ENCODE data around the gene GAS2L2. TPM values are rescaled to one million over a fixed set of nuclear protein-coding genes. Genes with fewer than 3 reads are reported as not detected.

The GAS2L2 gene
- total RNA-seq, 1 experiment from 2014 or later = 0.23 TPM

GRCh38 chr17:35729405-35729833 is 23.6 kb downstream of the GAS2L2 start:
- ChIA-PET POLR2A (interaction anchor here (0.6 to 1.7 kb wide), 2 partner anchors 17 to 815 kb away, joined by 3 to 4 read pairs; no protein-coding TSS in a partner anchor), CTCF (interaction anchor here (0.6 to 11.3 kb wide), 3 partner anchors 12 to 34 kb away, joined by 3 to 81 read pairs (median 6); no protein-coding TSS in a partner anchor)
- Mint-ChIP-seq H3K27me3 (ENCODE audit: insufficient read depth, unreplicated experiment) (no peaks in the 10 kb centered on the region), H3K4me3 (ENCODE audit: unreplicated experiment) (no peak overlapping the region), H3K4me1 (ENCODE audit: insufficient read depth, unreplicated experiment) (peaks cover 25% of the 10 kb centered on the region), H3K36me3 (ENCODE audit: insufficient read depth, unreplicated experiment) (peaks cover 28% of the 10 kb centered on the region), H3K27ac (ENCODE audit: low read depth, unreplicated experiment) (no peak overlapping the region), H3K9me3 (ENCODE audit: unreplicated experiment) (no peaks in the 10 kb centered on the region)
- intact Hi-C loops (cut with micrococcal nuclease) = no loop called here
- no peak for TF ChIP-seq CTCF (IDR thresholded peaks at IDR 0.05; ENCODE audit: unreplicated experiment)
- no TSS peak for BruUV-seq (replicated peaks)
- DNase-seq (ENCODE audit: unreplicated experiment) = no peak

GRCh38 chr17:35728551-35728950 is 24.5 kb downstream of the GAS2L2 start:
- no TSS peak for BruUV-seq (replicated peaks)
- H3K4me3 Mint-ChIP-seq (ENCODE audit: unreplicated experiment) = no peak overlapping the region
- peaks cover 36% of the 10 kb centered on the region for H3K36me3 Mint-ChIP-seq (ENCODE audit: insufficient read depth, unreplicated experiment)
- DNase-seq (ENCODE audit: unreplicated experiment) = no peak
- intact Hi-C loops (cut with micrococcal nuclease) = no loop called here
- no peak overlapping the region for H3K27ac Mint-ChIP-seq (ENCODE audit: low read depth, unreplicated experiment)
- ChIA-PET CTCF (interaction anchor here (2.2 to 11.3 kb wide), 3 partner anchors 19 to 115 kb away, joined by 6 to 81 read pairs (median 17); no protein-coding TSS in a partner anchor), POLR2A (interaction anchor here (1.2 kb wide), 1 partner anchor 11 kb away, joined by 3 read pairs; no protein-coding TSS in a partner anchor)
- no peak for TF ChIP-seq CTCF (IDR thresholded peaks at IDR 0.05; ENCODE audit: unreplicated experiment)
- H3K27me3 Mint-ChIP-seq (ENCODE audit: insufficient read depth, unreplicated experiment) = no peaks in the 10 kb centered on the region
- no peaks in the 10 kb centered on the region for H3K9me3 Mint-ChIP-seq (ENCODE audit: unreplicated experiment)
- peaks cover 25% of the 10 kb centered on the region for H3K4me1 Mint-ChIP-seq (ENCODE audit: insufficient read depth, unreplicated experiment)

GRCh38 chr17:35727635-35728034 is 25.4 kb downstream of the GAS2L2 start:
- POLR2A ChIA-PET = interaction anchor here (1.5 to 1.6 kb wide), 2 partner anchors 16 to 18 kb away, joined by 3 to 4 read pairs; no protein-coding TSS in a partner anchor
- TF ChIP-seq CTCF (IDR thresholded peaks at IDR 0.05; ENCODE audit: unreplicated experiment) = no peak
- Mint-ChIP-seq H3K27me3 (ENCODE audit: insufficient read depth, unreplicated experiment) (no peaks in the 10 kb centered on the region), H3K4me3 (ENCODE audit: unreplicated experiment) (no peak overlapping the region), H3K9me3 (ENCODE audit: unreplicated experiment) (no peaks in the 10 kb centered on the region), H3K36me3 (ENCODE audit: insufficient read depth, unreplicated experiment) (peaks cover 40% of the 10 kb centered on the region), H3K27ac (ENCODE audit: low read depth, unreplicated experiment) (no peak overlapping the region), H3K4me1 (ENCODE audit: insufficient read depth, unreplicated experiment) (peaks cover 25% of the 10 kb centered on the region)
- intact Hi-C loops (cut with micrococcal nuclease) = no loop called here
- no TSS peak for BruUV-seq (replicated peaks)
- DNase-seq (ENCODE audit: unreplicated experiment) = no peak
- CTCF ChIA-PET = interaction anchor here (2.2 to 11.3 kb wide), 4 partner anchors 20 to 114 kb away, joined by 6 to 81 read pairs (median 14); no protein-coding TSS in a partner anchor

- Mint-ChIP-seq H3K27me3 (ENCODE audit: insufficient read depth, unreplicated experiment) (no peaks in the 10 kb centered on the region), H3K36me3 (ENCODE audit: insufficient read depth, unreplicated experiment) (peaks cover 43% of the 10 kb centered on the region), H3K4me3 (ENCODE audit: unreplicated experiment) (no peak overlapping the region), H3K9me3 (ENCODE audit: unreplicated experiment) (no peaks in the 10 kb centered on the region), H3K4me1 (ENCODE audit: insufficient read depth, unreplicated experiment) (peaks cover 25% of the 10 kb centered on the region), H3K27ac (ENCODE audit: low read depth, unreplicated experiment) (peak overlapping the region; percentile 77)
- no peak for DNase-seq (ENCODE audit: unreplicated experiment)
- no TSS peak for BruUV-seq (replicated peaks)
- ChIA-PET CTCF (interaction anchor here (0.6 to 11.3 kb wide), 6 partner anchors 21 to 213 kb away, joined by 3 to 81 read pairs (median 8); no protein-coding TSS in a partner anchor), POLR2A (interaction anchor here (1.2 to 1.6 kb wide), 3 partner anchors 16 to 27 kb away, joined by 3 to 4 read pairs (median 3); no protein-coding TSS in a partner anchor)
- intact Hi-C loops (cut with micrococcal nuclease) = no loop called here
- TF ChIP-seq CTCF (IDR thresholded peaks at IDR 0.05; ENCODE audit: unreplicated experiment) = no peak
These were observed 26.0 kb downstream of the GAS2L2 start for GRCh38 chr17:35726953-35727460.
